Uterus (tissue), 4 donors: ENCODE data around the gene CUTA. TPM values are rescaled to one million over a fixed set of nuclear protein-coding genes. Genes with fewer than 3 reads are reported as not detected.
A peak's percentile ranks its signal among the peaks of the same experiment; 100 is the strongest.

Source experiments
- DNase-seq, 2 donors: peaks; one replicate each; pipeline ENCODE4 v3.0.0-alpha.2; 2019 to 2020
- H3K27ac ChIP-seq, 2 donors: fragments of 200-600 bp; sonication (generic); 1 replicate in 1 of 2; 2 replicates in 1 of 2; pipeline ENCODE4 v1.5.1; 2016 to 2018
- H3K27me3 ChIP-seq, 2 donors: fragments of 200-600 bp; sonication (generic); one replicate each; pipeline ENCODE4 v1.5.1; 2018 to 2019; ENCODE audit warnings: control low read depth in 1 of 2
- H3K36me3 ChIP-seq, 2 donors: fragments of 200-600 bp; sonication (generic); one replicate each; pipeline ENCODE4 v1.5.1; 2019; ENCODE audit warnings: control low read depth in 1 of 2
- H3K4me1 ChIP-seq, 2 donors: fragments of 200-600 bp; sonication (generic); one replicate each; pipeline ENCODE4 v1.5.1; 2018 to 2019; ENCODE audit warnings: control low read depth in 1 of 2
- H3K4me3 ChIP-seq, 2 donors: fragments of 200-600 bp; sonication (generic); 1 replicate in 1 of 2; 2 replicates in 1 of 2; pipeline ENCODE4 v1.5.1; 2018 to 2019; ENCODE audit warnings: mild to moderate bottlenecking in 1 of 2
- H3K9me3 ChIP-seq, 2 donors: fragments of 200-600 bp; sonication (generic); one replicate each; pipeline ENCODE4 v1.5.1; 2019; ENCODE audit warnings: control low read depth in 1 of 2
- CTCF ChIP-seq, 4 experiments: fragments of 200-600 bp in 2 of 4; fragments of 450-650 bp in 2 of 4; sonication (generic) in 2 of 4; IDR thresholded peaks; one replicate each; pipeline ENCODE4 v1.5.1; 2016 to 2019; ENCODE audit warnings: antibody characterized with exemption in 4 of 4, mild to moderate bottlenecking in 2 of 4, moderate library complexity in 1 of 4
- POLR2A ChIP-seq, 2 donors: fragments of 450-650 bp; IDR thresholded peaks; one replicate each; pipeline ENCODE4 v1.6.1; 2016; ENCODE audit warnings: antibody characterized with exemption in 2 of 2, mild to moderate bottlenecking in 1 of 2, moderate library complexity in 1 of 2
- intact Hi-C: fragments of 100-400 bp; cut with DNase I; formaldehyde crosslinking; loops from one replicate; pipeline ENCODE4 v1.15.1; 2023; ENCODE audit warnings: low total_unique reads
- total RNA-seq, 4 donors: library from RNA; depleted of rRNA in 3 of 4; stranded (reverse); fragments of >200 nt in 3 of 4; gene quantifications; one replicate each; pipeline versions ENCODE4 v1.1.0 to v1.2.4, GENCODE V29; 2014 to 2023
- donor health status: DM: yes; HTN: yes; CAD: no.

The CUTA gene
- total RNA-seq, 4 donors from 2014 or later, result 10.8 to 135 (median 72.7) TPM

- peaks cover 4 to 8% of the 10 kb centered on the region in 2 donors for H3K4me1 ChIP-seq
- DNase-seq, result no peak
Measured at GRCh38 chr6:33412140-33413009, 5.5 kb downstream of the CUTA start.

GRCh38 chr6:33411632-33412005, 6.3 kb downstream of the CUTA start:
- Histone ChIP-seq H3K4me3 (peak overlapping the region; percentile 84 to 85), H3K36me3 (no peaks in the 10 kb centered on the region), H3K27ac (peak overlapping the region; percentile 97 to 99), H3K9me3 (no peaks in the 10 kb centered on the region), H3K4me1 (peaks cover 4 to 5% of the 10 kb centered on the region in 2 donors), H3K27me3 (no peaks in the 10 kb centered on the region)
- DNase-seq, result no peak
- intact Hi-C loops, result no loop called here
- no peak for TF ChIP-seq CTCF (IDR thresholded peaks at IDR 0.05)
- TF ChIP-seq POLR2A (IDR thresholded peaks at IDR 0.05), result no peak

More at GRCh38 chr6:33412140-33413009, 5.5 kb downstream of the CUTA start:
- intact Hi-C loops, result no loop called here
- TF ChIP-seq POLR2A (IDR thresholded peaks at IDR 0.05) (no peak), CTCF (IDR thresholded peaks at IDR 0.05) (no peak)
- Histone ChIP-seq H3K36me3 (no peaks in the 10 kb centered on the region), H3K27ac (peak overlapping the region; percentile 97 to 99), H3K4me3 (peak overlapping the region in 1 of 2 donors; percentile 84), H3K9me3 (no peaks in the 10 kb centered on the region), H3K27me3 (no peaks in the 10 kb centered on the region)

GRCh38 chr6:33410711-33411631, 6.9 kb downstream of the CUTA start, which contains the start of gene PHF1:
Gene PHF1, plus strand, starts transcription at chr6:33411014. Its CDS starts 1,250 bp downstream, at chr6:33412264.
- Histone ChIP-seq H3K27me3 (no peaks in the 10 kb centered on the region), H3K27ac (peak within 1 kb of the TSS; percentile 97 to 99), H3K4me3 (peak within 1 kb of the TSS; percentile 84 to 85), H3K9me3 (no peaks in the 10 kb centered on the region), H3K4me1 (peaks cover 0 to 4% of the 10 kb centered on the region in 2 donors), H3K36me3 (no peaks in the 10 kb centered on the region)
- TF ChIP-seq CTCF (IDR thresholded peaks at IDR 0.05), result peak in 1 of 4 experiments; percentile 8
- TF ChIP-seq POLR2A (IDR thresholded peaks at IDR 0.05), result peak; percentile 45 to 69
- no peak for DNase-seq
- intact Hi-C loops, result no loop called here

GRCh38 chr6:33410050-33410710, 7.7 kb downstream of the CUTA start:
- Histone ChIP-seq H3K9me3 (no peaks in the 10 kb centered on the region), H3K4me1 (peaks cover 0 to 4% of the 10 kb centered on the region in 2 donors), H3K27ac (peak overlapping the region; percentile 97 to 99), H3K36me3 (no peaks in the 10 kb centered on the region), H3K4me3 (peak overlapping the region; percentile 84 to 85), H3K27me3 (no peaks in the 10 kb centered on the region)
- DNase-seq, result peak; percentile 97 to 98
- peak; percentile 82 to 89 for TF ChIP-seq POLR2A (IDR thresholded peaks at IDR 0.05)
- no peak for TF ChIP-seq CTCF (IDR thresholded peaks at IDR 0.05)
- intact Hi-C loops, result no loop called here
